HG03159 (cell line): ENCODE results near the gene SNCAIP.
A peak's percentile ranks its signal among the peaks of the same experiment; 100 is the strongest.
"Not testable (repeated sequence)": the region's sequence is repeated elsewhere in the genome, so short reads cannot be mapped to it uniquely, and the experiment has no call there.

Experiments used
- ATAC-seq: cut with Tn5 transposase; IDR thresholded peaks from one replicate; pipeline ENCODE4 v1.9.1; 2021; ENCODE audit warnings: mild to moderate bottlenecking, moderate library complexity; ENCODE audit not compliant: unreplicated experiment

The SNCAIP gene

DNA sequence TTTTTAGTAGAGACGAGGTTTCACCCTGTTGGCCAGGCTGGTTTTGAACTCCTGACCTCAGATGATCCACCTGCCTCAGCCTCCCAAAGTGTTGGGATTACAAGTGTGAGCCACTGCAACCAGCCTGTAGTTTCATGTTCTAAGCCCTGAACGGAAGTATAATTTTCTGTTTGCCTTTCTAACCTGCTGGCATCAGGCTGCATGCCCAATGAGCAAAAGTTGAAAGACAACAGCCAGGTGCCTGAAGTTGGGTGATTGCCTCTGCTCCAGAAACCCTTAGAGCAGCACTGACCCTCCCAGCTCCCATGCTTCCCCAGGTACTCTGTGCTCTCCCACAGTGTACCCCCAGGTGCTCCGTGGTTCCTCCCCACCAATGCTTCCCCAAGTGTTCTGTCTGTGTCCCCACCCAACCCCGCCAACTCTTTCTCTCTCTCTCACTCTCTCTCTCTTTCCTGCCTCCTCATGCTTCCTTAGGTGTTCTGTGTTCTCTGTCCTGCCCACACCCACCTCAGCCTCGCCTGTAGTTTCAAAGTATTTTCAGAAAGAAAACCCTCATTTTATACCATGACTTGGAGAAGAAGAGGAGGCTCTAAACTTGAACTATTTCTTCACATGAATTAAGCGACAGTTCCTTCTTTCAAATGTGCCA lies 145.3 kb downstream of the SNCAIP start:
- ATAC-seq, result no peak

DNA sequence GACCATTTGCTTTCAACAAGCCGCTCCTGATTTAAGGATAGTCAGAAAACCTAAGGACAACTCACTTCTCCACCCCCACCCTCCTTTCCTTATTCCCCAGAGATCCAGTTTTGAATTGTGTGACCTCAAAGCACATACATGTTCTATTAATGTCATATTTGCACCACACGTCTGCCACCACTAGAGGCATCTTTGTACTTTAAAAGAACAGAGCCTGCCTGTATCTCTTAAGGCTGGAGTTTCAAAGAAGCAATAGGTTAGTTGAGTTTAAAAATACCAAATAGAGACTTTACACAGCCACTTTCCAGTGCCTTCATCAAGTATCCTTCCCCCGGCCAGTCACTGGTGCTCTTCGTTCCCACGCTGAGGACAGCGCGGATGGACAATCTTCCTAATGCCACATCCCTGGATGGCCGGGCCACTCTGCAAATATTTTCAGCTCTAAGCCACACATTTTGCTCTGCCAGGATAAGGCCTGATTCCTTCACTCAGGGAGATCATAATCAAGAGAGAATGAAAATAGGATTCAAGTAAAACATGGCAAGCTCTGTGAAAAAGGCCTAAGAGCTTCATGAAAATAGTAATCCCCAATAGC lies 146.3 kb downstream of the SNCAIP start:
- peak; percentile 88 for ATAC-seq

DNA sequence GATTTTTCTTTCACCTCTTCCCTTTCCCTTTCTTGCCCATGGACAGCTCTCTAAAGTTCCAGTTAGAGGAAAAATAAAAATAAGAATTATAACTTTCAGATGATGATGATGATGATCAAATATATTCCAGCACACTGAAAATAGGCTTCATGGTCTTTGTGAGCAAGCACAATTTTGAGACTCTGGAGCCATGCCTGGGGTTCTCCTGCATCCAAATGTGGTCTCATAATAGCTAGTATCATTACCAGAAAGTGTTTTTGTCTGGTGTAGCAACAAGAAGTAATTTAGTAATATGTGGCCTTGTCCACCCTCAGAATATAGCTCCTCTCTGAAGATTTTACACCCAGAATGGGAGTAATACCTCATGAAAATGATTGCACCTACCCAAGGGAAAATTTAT lies 150.4 kb downstream of the SNCAIP start:
- ATAC-seq, result no peak

DNA sequence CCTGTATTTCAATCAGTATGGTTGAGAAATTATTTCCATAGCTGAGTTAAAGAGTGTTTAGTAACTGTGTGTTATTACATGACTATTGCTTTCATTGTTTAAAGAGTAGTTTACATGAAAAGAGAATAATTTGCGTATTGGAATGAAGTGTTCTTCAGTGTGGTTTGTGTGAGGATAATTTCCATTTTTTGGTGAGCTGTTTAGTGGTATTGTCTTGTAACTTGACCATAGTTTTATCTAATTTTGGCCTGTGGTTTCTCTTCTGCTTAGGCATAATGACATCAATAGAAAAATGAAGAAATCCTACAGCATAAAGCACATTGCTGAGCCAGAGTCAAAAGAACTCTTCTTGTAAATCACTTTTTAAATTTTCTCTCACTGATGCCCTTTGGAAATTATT lies 151.2 kb downstream of the SNCAIP start:
- ATAC-seq, result no peak

DNA sequence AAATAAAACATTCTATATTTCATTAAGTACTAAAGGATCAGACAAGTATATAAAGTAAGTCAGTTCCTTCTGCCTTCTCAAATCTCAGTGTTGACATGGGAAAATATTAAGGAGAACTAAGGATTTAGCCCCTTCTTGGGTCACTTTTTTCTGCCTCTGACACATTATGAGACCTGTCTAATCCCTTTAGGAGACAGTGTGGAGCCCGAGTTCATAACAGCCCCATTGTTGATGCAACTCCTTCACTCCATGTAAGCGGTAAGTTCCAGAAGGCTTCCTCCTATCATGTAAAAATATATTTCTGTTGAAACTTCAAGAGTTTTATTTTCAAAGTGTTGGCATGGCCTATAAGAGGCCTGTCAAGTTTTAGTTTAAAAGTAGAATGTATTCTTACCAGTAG lies 152.2 kb downstream of the SNCAIP start:
- no peak for ATAC-seq

DNA sequence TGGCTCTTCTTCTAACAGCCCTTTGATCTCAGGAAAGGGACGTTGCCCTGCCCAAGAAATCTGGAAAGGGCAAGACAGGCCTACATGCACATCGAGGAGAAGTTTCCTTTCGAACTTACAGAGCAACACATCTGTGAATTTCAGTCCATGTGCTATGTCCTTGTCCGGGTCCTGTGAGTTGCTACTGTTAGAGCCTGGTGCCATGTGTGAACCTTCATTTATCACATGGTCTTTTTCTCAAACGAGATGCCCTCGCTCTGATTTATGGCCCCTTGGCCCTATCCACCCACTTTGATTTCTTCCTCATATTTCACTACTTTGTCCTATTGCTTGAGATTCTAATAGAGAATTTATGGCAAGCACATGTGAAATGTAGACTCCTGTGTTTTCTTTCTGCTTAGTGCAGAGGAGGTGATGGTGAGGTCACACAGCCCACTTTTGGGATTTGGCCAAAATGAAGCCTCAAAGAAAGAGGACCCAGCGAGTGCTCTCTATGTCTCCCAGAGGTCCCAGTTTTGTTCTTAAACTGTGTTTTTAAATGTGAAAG lies 153.1 kb downstream of the SNCAIP start:
- no peak for ATAC-seq

DNA sequence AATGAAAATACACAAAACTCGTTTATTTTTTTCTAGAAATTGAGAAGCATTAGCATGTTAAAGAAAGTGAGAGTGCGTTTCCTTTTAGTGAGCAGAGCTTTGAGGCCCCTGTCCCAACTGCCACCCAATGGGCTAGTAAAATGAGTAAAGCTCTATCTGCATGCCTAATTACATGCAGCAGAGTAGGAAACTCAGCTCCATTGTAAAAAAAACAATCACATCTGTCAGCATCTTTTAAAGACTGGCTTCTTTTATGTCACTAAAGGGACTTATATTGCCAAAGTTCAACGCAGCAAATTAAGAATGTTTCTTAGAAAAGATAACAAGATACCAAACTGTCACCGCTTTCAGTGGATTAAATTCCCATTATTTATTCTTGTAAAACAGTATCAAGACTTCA lies 154.0 kb downstream of the SNCAIP start:
- no peak for ATAC-seq

DNA sequence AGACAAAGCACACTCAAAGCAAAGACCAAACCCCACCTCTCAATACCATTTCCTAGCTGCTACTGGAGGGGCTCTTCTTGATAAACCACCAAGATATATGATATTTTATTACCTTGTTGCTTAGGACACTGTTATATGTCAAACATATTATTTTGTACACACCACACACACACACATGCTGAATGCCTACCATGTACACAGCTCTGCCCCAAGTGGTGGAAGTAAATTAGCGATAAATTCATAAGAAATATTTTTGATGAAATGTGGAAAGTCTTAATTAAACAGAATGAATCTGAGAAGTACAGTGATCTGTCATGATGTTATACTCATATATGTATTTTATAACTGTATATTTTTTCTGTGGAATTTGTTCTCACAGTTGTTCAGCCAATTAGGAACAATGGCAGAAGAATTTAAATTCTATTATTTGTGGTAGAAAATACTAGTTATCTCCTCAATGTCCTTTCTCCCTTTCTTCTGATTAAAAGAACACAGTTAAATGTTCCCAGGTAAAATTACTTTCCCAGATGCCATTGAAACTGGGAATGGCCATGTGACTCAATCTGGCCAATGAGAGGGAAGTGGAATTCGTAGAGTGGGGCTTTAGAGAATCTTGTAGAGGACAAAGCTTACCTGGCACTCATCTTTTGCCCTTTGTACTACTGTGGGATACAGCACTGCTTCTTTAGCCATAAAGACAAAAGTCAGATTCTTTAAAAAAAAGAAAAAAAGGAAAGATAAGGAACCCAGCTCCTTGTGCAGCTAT lies 156.5 kb downstream of the SNCAIP start:
- ATAC-seq, result no peak

DNA sequence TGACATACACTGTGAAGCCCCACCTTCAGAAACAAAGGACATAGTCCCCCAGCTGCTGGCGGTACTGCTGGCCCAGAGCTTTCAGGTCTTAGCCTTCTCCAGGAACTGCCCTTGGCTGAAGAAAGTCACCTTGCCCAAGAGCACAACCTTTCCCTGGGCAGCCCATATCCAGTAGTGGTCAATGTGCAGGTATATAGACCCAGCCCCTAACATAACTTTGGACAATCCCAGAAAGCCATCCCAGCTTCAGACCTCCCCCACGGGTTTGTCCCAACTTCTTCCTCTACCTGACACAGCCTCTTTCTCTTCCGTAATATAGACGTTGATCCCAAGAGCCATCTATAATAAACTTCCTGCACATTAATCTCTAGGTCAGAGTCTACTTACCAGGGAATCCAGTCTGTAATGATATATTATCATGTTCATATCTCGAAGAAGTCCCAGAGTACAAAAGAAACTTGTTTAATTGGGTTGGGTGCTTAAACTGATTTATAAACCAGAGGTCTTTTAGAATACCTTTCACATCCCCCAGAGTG lies 157.4 kb downstream of the SNCAIP start:
- ATAC-seq, result no peak

DNA sequence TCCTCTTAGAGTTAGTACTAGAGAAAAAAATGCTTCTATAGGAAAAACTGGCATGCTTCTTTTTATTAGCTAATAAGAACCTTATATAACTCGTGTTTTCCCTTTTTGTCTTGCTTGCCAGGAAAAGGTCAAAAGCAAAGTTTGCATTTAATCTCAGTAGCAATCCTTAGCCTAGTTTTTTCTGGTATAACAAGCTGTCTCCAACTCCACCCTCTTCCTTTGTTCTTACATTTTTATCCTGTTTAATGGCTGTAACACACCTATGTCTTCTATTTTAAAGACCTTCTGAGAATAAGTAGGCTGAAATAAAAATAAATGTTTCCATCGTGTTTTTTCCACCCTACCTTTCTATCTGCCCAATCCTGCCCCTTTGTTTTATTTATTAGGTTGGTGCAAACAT lies 158.3 kb downstream of the SNCAIP start:
- ATAC-seq, result no peak

DNA sequence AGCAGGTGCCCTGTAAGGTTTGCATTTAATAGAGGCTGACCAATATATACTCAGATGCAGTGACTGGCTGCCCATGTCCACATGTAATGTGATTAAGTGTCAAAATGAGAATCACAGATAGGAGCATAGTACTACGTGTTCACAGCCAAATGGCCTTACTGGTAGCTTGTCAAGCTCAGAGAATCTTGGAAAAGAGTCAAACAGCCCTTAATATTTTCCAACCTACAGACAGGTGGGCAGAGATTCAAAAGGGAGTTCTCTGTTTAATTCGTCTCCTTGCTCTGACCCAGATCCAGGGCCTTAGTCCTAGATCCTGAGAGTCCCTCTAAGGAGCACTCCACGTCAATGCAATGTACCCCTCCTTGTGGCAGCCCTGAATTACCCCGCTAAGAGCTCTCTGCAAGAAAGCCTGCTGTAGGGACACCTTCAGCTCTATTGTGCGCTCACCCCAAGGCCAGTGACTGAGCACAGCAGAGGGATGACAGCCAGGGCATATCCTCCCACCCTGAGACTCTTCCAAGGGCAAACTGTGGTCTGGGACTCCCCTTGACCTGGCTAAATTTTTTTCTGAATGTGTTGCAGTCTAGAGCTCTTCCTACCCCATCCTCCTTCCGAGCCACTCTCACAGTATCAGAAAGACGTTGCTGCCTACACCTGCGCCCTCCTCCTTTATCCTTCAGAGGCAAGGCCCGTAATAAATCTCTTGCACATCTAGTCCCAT lies 159.2 kb downstream of the SNCAIP start:
- no peak for ATAC-seq

DNA sequence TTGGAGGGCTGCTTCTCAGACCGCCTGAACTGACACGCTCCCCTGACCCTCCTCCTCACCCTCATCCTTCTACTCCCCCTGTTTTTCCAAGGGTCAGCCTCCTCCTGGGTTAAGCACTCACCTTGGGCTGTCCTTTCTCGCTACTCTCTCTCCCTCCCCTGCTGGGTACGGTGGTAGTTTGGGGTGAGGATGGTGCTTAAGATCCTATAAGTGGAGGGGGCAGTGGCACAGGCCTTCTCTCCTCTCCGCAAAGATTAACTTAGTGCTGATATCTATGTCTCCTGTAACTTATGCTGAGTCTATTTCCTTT lies 159.7 kb downstream of the SNCAIP start:
- no peak for ATAC-seq

DNA sequence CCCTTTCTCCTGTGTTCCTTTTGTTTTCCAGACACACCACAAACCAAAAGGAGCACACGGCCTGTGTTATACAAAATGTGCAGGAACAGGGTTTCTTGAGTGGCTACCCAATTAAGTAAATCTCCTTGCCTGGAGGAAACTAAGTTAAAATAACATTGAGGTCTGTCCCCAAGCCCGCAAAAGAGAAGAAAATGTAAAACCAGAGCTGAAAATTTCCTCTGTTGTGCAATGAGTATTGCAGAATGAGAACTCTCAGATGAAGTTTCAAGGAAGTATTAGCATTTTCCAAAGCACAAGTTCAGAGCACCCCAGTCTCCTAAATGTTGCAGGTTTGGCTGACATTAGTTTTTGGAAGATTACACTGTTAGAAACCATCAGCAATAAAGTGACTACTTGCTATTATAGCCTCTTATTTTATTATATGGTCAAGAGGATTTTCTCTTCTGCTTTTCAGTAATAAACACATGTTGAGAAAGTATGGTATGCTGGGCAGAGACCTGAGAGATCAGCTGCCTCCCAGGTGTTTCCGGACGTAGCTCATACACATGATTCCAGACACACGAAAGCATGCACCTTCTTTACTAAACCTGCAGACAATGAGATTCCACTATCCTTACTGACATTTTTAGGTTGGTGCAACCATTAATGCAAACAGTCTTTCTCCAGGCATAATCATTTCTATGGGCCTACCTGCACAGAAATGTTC lies 161.3 kb downstream of the SNCAIP start:
- no peak for ATAC-seq

DNA sequence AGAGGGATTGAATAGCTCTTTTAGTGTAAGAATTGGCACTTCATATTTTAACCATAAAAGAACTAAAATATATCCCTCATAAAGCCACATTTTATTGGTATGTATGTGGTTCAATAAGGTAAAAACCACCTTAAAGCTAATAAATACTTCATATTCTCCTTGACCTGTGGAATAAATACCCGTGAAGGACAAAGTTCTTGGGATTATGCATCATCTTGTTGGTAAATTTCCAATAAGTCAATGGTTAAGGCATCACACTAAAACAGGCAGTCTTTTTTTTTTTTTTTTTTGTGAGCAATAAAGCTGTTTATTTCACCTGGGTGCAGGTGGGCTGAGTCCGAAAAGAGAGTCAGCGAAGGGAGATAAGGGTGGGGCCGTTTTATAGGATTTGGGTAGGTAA lies 161.9 kb downstream of the SNCAIP start:
- no peak for ATAC-seq

DNA sequence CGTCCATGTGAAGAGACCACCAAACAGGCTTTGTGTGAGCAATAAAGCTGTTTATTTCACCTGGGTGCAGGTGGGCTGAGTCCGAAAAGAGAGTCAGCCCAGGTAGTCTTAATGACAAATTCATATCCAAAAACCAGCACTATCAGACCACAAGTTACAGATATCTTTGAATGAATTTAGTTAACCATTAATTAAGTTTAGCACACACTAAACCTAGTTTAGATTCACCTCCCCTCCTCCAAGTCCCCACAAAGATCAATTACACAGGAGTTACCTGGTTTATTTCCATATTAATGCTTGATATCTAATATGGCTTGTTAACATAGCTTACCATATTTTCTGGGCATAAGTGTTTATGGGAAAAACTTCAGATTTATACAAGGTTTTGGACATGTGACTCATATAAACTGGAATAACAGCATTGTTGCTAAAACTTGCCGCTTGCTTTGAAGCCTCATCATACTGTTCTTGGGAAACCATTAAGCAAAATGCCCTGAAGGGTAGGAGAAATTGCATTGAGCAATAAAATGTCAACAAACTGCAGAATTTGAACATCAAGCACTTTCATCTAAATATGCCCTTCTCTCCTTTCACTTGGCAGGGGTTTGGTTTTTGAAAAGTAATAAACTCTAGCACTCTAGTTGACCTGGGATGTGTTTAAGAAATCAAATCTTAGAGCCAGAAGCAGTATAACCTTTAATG lies 166.9 kb downstream of the SNCAIP start:
- ATAC-seq, result no peak

DNA sequence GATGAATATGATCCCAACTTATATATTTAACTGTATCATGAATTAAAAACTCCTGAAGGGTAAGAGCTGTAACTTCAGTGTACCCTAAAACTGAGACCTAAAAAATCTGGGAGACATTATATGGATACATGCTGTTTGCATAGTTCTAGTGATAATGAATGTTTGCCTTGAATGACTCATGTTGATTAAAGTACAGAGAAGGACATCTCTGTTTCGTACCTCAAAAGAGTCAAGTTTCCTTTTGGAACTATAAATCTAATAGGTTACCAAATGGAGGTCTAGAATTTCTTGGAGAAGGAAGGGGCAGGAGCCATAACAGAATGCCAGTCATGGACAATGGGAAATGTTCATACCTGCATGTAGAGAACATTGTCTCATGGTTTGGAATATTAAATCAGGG lies 168.1 kb downstream of the SNCAIP start:
- no peak for ATAC-seq

DNA sequence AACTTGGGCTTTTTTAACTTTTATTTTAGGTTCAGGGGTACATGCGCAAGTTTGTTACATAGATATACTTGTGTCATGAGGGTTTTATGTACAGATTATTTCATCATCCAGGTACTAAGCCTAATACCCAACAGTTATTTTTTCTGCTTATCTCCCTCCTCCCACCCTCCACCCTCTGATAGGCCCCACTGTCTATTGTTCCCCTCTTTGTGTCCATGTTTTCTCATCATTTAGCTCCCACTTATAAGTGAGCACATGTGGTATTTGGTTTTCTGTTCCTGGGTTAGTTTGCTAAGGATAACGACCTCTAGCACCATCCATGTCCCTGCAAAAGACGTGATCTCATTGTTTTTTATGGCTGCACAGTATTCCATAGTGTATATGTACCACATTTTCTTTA lies 172.1 kb downstream of the SNCAIP start:
- ATAC-seq, result no peak

DNA sequence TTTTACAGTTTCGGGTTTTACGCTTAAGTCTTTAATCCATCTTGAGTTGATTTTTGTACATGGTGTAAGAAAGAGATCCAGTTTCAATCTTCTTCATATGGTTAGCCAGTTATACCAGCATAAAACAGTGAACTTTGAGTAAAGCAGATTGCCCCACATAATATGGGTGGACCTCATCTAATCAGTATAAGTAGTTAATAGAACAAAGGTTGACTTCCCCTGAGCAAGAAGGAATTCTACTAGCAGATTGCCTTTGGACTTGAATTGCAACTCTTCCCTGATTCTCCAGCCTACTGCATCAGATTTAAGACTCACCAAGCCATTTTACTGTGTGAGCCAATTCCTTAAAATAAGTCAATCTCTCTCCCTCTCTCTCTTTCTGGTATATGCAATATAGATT lies 173.2 kb downstream of the SNCAIP start:
- ATAC-seq, result no peak

DNA sequence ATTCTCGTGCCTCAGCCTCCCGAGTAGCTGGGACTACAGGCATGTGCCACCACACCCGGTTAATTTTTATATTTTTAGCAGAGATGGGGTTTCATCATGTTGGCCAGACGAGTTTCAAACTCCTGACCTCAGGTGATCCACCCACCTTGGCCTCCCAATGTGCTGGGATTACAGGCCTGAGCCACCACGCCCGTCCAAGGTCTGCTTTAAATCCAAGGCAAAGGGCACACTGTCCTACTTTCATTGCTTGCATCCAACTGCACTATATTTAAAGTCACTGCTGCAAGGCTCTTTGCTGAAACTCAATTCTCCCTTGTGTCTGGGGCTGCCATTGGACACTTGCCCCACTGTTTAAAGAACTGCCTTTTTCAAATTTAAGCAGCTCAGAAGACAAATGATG lies 174.6 kb downstream of the SNCAIP start:
- not testable (repeated sequence) for ATAC-seq

DNA sequence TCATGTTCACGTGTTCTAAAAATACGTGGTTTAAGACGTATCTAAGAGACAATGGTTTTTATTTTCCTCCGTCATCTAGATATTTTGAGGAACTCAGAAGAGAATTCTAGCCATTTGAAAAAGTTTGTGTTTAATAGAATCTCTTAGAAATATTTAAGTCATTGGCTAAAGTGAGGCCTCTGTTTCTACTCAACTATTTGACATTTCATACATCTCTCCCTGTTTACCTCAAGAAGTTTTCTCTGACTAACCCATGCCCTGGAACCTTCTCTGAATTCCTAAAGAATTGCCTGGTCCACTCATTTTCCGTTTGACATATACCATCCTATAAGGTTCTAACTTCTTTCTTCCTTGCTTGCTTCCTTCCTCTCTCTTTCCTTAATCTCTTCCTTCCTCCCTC lies 178.7 kb downstream of the SNCAIP start:
- ATAC-seq, result no peak
